Epithelial cell of prostate (primary cell): Measurements from ENCODE around the gene OR4A15.

Experiments used
- DNase-seq: peaks from one replicate; pipeline ENCODE4 v3.0.0-alpha.2; 2011; ENCODE audit warnings: low read depth, low spot score
- H3K27ac ChIP-seq: fragments of 450-650 bp; 2 replicates; pipeline ENCODE4 v1.5.1; 2017; ENCODE audit warnings: mild to moderate bottlenecking

The OR4A15 gene

GRCh38 chr11:55367674-55368073 is at the start of gene OR4A15:
OR4A15 (plus strand) TSS chr11:55367974; CDS start chr11:55367974, 0 bp downstream.
- no peak for DNase-seq
- H3K27ac ChIP-seq, result no peak within 1 kb of the TSS

GRCh38 chr11:55324500-55324899 is 43.3 kb upstream of the OR4A15 start:
- DNase-seq, result no peak
- H3K27ac ChIP-seq, result no peak overlapping the region

- no peak for DNase-seq
These were observed 24.9 kb upstream of the OR4A15 start, which contains the start of gene OR4A16 for GRCh38 chr11:55342901-55343300. OR4A16 (plus strand) TSS chr11:55343201; CDS start chr11:55343201, 0 bp downstream.

GRCh38 chr11:55345306-55345705 is 22.5 kb upstream of the OR4A15 start:
- H3K27ac ChIP-seq, result no peak overlapping the region
- no peak for DNase-seq

More at GRCh38 chr11:55342901-55343300, 24.9 kb upstream of the OR4A15 start, which contains the start of gene OR4A16:
- no peak within 1 kb of the TSS for H3K27ac ChIP-seq

GRCh38 chr11:55349032-55349431 is 18.7 kb upstream of the OR4A15 start:
- no peak overlapping the region for H3K27ac ChIP-seq
- no peak for DNase-seq

GRCh38 chr11:55357560-55358184 is 10.1 kb upstream of the OR4A15 start:
- no peak overlapping the region for H3K27ac ChIP-seq
- DNase-seq, result no peak

GRCh38 chr11:55401011-55401410 is 33.2 kb downstream of the OR4A15 start:
- DNase-seq, result no peak

More at GRCh38 chr11:55401011-55401410, 33.2 kb downstream of the OR4A15 start:
- no peak overlapping the region for H3K27ac ChIP-seq
